HepG2 (cell line): ENCODE measurements around the gene PTCD1. TPM values are rescaled to one million over a fixed set of nuclear protein-coding genes. Genes with fewer than 3 reads are reported as not detected.

Source experiments
- ATAC-seq: fragments of 200-7000 bp; cut with Tn5 transposase; 3 replicates; pipeline ENCODE4 v1.9.1; 2020; ENCODE audit warnings: mild to moderate bottlenecking, moderate library complexity
- BruUV-seq: library from RNA; stranded (reverse); fragments of 400-500 nt; replicated peaks from 2 replicates; lab custom pipeline; 2021; lab: Mats Ljungman, UMichigan
- CTCF ChIA-PET: fragments of 300-600 bp; formaldehyde crosslinking; extraction: SDS; loops from one replicate; lab custom pipeline; 2021; ENCODE audit warnings: low total read pairs, inconsistent platforms, low intra/inter-chr PET ratio; lab: Yijun Ruan, JAX
- POLR2A ChIA-PET: fragments of 350-600 bp; sonication (Branson Sonifier 250); formaldehyde crosslinking; loops from one replicate; lab custom pipeline; 2020; ENCODE audit warnings: antibody characterized with exemption, inconsistent platforms; lab: Yijun Ruan, JAX
- DNase-seq: peaks from one replicate; pipeline ENCODE4 v3.0.0-alpha.2; 2015; ENCODE audit warnings: low spot score
- FAIRE-seq: peaks from 3 replicates; lab custom pipeline; 2011; peaks lifted over from hg19 to GRCh38; lab: Jason Lieb, UNC
- H2AFZ ChIP-seq: one replicate; pipeline ENCODE4 v1.6.1; 2011; ENCODE audit warnings: low read length, inconsistent platforms
- H3K27ac ChIP-seq: fragments of 300-600 bp; 3 replicates; pipeline ENCODE4 v1.8.0; 2011; ENCODE audit warnings: mixed run types, mild to moderate bottlenecking, mixed read lengths, low read length, inconsistent platforms; ENCODE audit not compliant: insufficient read depth; ENCODE audit errors: extremely low read length
- H3K27me3 ChIP-seq, 2 experiments: fragments of 200-600 bp in 1 of 2; 2 replicates in 1 of 2; 3 replicates in 1 of 2; pipeline versions ENCODE4 v1.6.0 to v1.8.0; 2011; ENCODE audit warnings: low read length in 2 of 2, mild to moderate bottlenecking in 2 of 2, moderate library complexity in 2 of 2, inconsistent platforms in 1 of 2; ENCODE audit not compliant: insufficient read depth in 2 of 2, control insufficient read depth in 1 of 2
- H3K36me3 ChIP-seq, 2 experiments: fragments of 200-600 bp in 1 of 2; replicated peaks in 1 of 2; 2 replicates in 1 of 2; 3 replicates in 1 of 2; pipeline versions ENCODE4 v1.5.1 to v1.8.0; 2011; ENCODE audit warnings: low read length in 2 of 2, inconsistent platforms in 1 of 2; ENCODE audit not compliant: insufficient read depth in 2 of 2, control insufficient read depth in 1 of 2
- H3K4me1 ChIP-seq: 2 replicates; pipeline ENCODE4 v1.5.1; 2012; ENCODE audit warnings: low read length, inconsistent platforms; ENCODE audit not compliant: insufficient read depth
- H3K4me2 ChIP-seq: 2 replicates; pipeline ENCODE4 v1.6.0; 2011; ENCODE audit warnings: low read depth, low read length, inconsistent platforms
- H3K4me3 ChIP-seq, 3 experiments: fragments of 200-600 bp in 1 of 3; sonication (generic), shearing (Covaris generic) in 1 of 3; replicated peaks in 1 of 3; 2 replicates each; pipeline ENCODE4 v1.5.1; 2011 to 2016; ENCODE audit warnings: low read length in 3 of 3, inconsistent platforms in 2 of 3, low read depth in 2 of 3, mild to moderate bottlenecking in 2 of 3, control low read depth in 1 of 3, mixed read lengths in 1 of 3; ENCODE audit not compliant: insufficient read depth in 1 of 3
- H3K79me2 ChIP-seq: one replicate; pipeline ENCODE4 v1.6.1; 2011; ENCODE audit warnings: low read length, inconsistent platforms; ENCODE audit not compliant: insufficient read depth
- H3K9ac ChIP-seq: 2 replicates; pipeline ENCODE4 v1.6.0; 2011; ENCODE audit warnings: mild to moderate bottlenecking, low read depth, low read length, inconsistent platforms; ENCODE audit not compliant: insufficient read depth
- H3K9me3 ChIP-seq: 2 replicates; pipeline ENCODE4 v1.5.1; 2012; ENCODE audit warnings: mild to moderate bottlenecking, low read length
- H4K20me1 ChIP-seq: 2 replicates; pipeline ENCODE4 v1.6.0; 2011; ENCODE audit warnings: inconsistent platforms, mild to moderate bottlenecking, low read length, moderate library complexity; ENCODE audit not compliant: insufficient read depth
- AGO2 ChIP-seq: fragments of 200-400 bp; formaldehyde crosslinking; optimal IDR thresholded peaks from 2 replicates; pipeline ENCODE3; 2017; ENCODE audit warnings: mild to moderate bottlenecking, low read depth, low read length, moderate library complexity
- ASH2L ChIP-seq: fragments of 300-600, 200-600 bp; sonication (generic); IDR thresholded peaks from 2 replicates; pipeline ENCODE4 v1.7.0; 2017; ENCODE audit warnings: low read depth, mild to moderate bottlenecking, moderate library complexity, mixed read lengths, low read length; ENCODE audit not compliant: insufficient read length
- ATM ChIP-seq: fragments of 450-650 bp; IDR thresholded peaks from 2 replicates; pipeline ENCODE4 v1.7.1; 2017; ENCODE audit warnings: mild to moderate bottlenecking, borderline replicate concordance
- EHMT2 ChIP-seq: fragments of 200-600 bp; sonication (generic); IDR thresholded peaks from 2 replicates; pipeline ENCODE4 v1.7.0; 2017; ENCODE audit warnings: antibody characterized with exemption, low read depth, low read length, borderline replicate concordance
- FOXA3 ChIP-seq: IDR thresholded peaks from 2 replicates; pipeline ENCODE4 v1.6.1; 2016; ENCODE audit warnings: missing genetic modification reagents, missing compliant biosample characterization
- GABPB1 ChIP-seq: IDR thresholded peaks from 2 replicates; pipeline ENCODE4 v1.6.1; 2016; ENCODE audit warnings: mild to moderate bottlenecking, missing genetic modification reagents, moderate library complexity, missing compliant biosample characterization
- MIER3 ChIP-seq: IDR thresholded peaks from 2 replicates; pipeline ENCODE4 v1.6.1; 2016; ENCODE audit warnings: missing compliant biosample characterization, borderline replicate concordance
- SMAD1 ChIP-seq: sonication (generic); formaldehyde crosslinking; IDR thresholded peaks from 2 replicates; pipeline ENCODE4 v1.4.0; 2020; ENCODE audit warnings: missing genetic modification reagents, low read depth, mild to moderate bottlenecking, borderline replicate concordance
- STAT5B ChIP-seq: sonication (generic); formaldehyde crosslinking; IDR thresholded peaks from 2 replicates; pipeline ENCODE4 v1.4.0; 2020; ENCODE audit warnings: missing genetic modification reagents
- TBP ChIP-seq: sonication (generic); formaldehyde crosslinking; IDR thresholded peaks from 2 replicates; pipeline ENCODE4 v1.5.0; 2020; ENCODE audit warnings: missing genetic modification reagents
- ZNF124 ChIP-seq: sonication (generic); formaldehyde crosslinking; IDR thresholded peaks from 2 replicates; pipeline ENCODE4 v1.4.0; 2020; ENCODE audit warnings: missing genetic modification reagents
- ZNF205 ChIP-seq: IDR thresholded peaks from 2 replicates; pipeline ENCODE4 v1.6.1; 2018; ENCODE audit warnings: missing biosample characterization, missing genetic modification reagents
- ZNF350 ChIP-seq: sonication (generic); formaldehyde crosslinking; IDR thresholded peaks from 2 replicates; pipeline ENCODE4 v1.4.0; 2020; ENCODE audit warnings: mild to moderate bottlenecking, low read depth, missing genetic modification reagents, borderline replicate concordance
- WGBS: methylation state at CpG from one replicate; pipeline ENCODE4 v1.1.6; 2017; ENCODE audit warnings: low lambda C conversion rate; 5-methylcytosine and 5-hydroxymethylcytosine counted together
- in situ Hi-C: cut with HindIII; loops from 2 replicates; pipeline ENCODE4 v1.10.0; 2017; ENCODE audit warnings: low pct_unique_long_range_greater_than_20kb; ENCODE audit not compliant: extremely low pct_ligation_motif_present
- intact Hi-C: fragments of 100-400 bp; cut with micrococcal nuclease; formaldehyde crosslinking; loops from one replicate; pipeline ENCODE4 v1.10.0; 2022; ENCODE audit not compliant: unreplicated experiment
- polyA plus RNA-seq, 8 experiments: library from polyadenylated mRNA; depleted of rRNA in 3 of 8; stranded (reverse) in 7 of 8; unstranded in 1 of 8; fragments of >200 nt; fragmentation: Illumina TruSeq in 4 of 8; extraction: Trizol in 4 of 8; gene quantifications; 2 replicates each; pipeline versions ENCODE4 v1.2.1 to v1.2.3, GENCODE V29; 2011 to 2016; ENCODE audit warnings: low read depth in 4 of 8, missing spikeins in 1 of 8, mixed read lengths in 1 of 8; ENCODE audit not compliant: insufficient read depth in 1 of 8
- total RNA-seq, 5 experiments: library from RNA; depleted of rRNA; stranded (reverse); fragments of >200 nt; fragmentation: Illumina TruSeq; extraction: Trizol; gene quantifications; 2 replicates each; pipeline ENCODE4 v1.2.3, GENCODE V29; 2016; ENCODE audit warnings: low read depth in 1 of 5
- TF ChIP-seq, protein P1 (sequence below): sonication (generic); formaldehyde crosslinking; IDR thresholded peaks from 2 replicates; pipeline ENCODE4 v1.4.0; 2020; ENCODE audit warnings: missing genetic modification reagents, borderline replicate concordance
- TF ChIP-seq, protein P2 (sequence below): sonication (generic); formaldehyde crosslinking; IDR thresholded peaks from 2 replicates; pipeline ENCODE4 v1.5.1; 2020; ENCODE audit warnings: missing genetic modification reagents, mild to moderate bottlenecking, borderline replicate concordance
- TF ChIP-seq, protein P3 (sequence below): sonication (generic); formaldehyde crosslinking; IDR thresholded peaks from 2 replicates; pipeline ENCODE4 v1.8.1; 2023; ENCODE audit warnings: mild to moderate bottlenecking, moderate library complexity, missing genetic modification reagents

Gene PTCD1
- total and polyA plus RNA-seq, 2 of the 13 experiments (the other 11 are each of a cell fraction or from before 2014, with no cell fraction given), result 3.0 to 8.4 TPM

DNA sequence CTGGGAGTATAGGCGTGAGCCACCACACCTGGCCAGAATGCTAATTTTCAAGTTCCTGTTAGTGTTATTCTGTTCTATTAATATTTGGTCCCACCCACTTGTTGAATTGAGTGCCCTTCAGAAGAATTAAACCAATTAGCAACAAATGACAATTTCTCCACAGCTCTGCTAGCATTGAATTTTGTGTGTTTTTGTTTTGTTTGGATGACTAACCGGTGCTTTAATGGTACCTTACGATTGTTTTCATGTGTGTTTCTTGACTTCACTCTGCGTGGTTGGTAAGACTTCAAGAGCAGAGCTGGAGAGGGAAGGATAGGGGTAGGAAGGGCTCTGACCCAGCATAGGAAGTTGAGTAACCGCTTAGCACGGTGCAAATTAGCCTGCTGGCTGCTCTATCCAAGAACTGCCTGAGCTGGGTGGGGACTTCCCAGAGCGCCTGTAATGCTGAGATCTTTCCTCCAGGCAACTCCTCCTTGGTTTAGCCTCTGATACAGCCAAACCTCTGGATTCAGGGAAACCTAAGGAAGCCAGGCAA, 59.5 kb downstream of the PTCD1 start:
- WGBS, result 86% methylated on average over 7 of the region's 7 CpGs
- H3K27ac ChIP-seq, result peak overlapping the region; percentile 40
- CTCF ChIA-PET, result no interaction called here

More for the DNA sequence above, 59.5 kb downstream of the PTCD1 start:
- POLR2A ChIA-PET, result interaction anchor here (2.3 kb wide), 1 partner anchor 30 kb away, joined by 9 read pairs; the partner anchor contains the start of genes BUD31 and PDAP1
- intact Hi-C loops, result no loop called here
- H3K9me3 ChIP-seq, result no peaks in the 10 kb centered on the region
- in situ Hi-C loops, result no loop called here
- H3K4me1 ChIP-seq, result peaks cover 50% of the 10 kb centered on the region
- no peak overlapping the region for H3K4me3 ChIP-seq
- BruUV-seq, result no TSS peak
- H4K20me1 ChIP-seq, result peaks cover 5% of the 10 kb centered on the region; the same call in 1 of the 2 replicates
- 0 out of 5 replicates have a peak, but pooled peaks cover 1 to 3% of the 10 kb centered on the region in 2 experiments for H3K36me3 ChIP-seq
- no peak overlapping the region for H3K9ac ChIP-seq
- no peak overlapping the region for H2AFZ ChIP-seq
- H3K4me2 ChIP-seq, result no peak overlapping the region
- no peak for FAIRE-seq
- no peaks in the 10 kb centered on the region for H3K27me3 ChIP-seq
- peaks cover 27% of the 10 kb centered on the region for H3K79me2 ChIP-seq
- no peak for TF ChIP-seq ATM
- TF ChIP-seq, protein P1, sequence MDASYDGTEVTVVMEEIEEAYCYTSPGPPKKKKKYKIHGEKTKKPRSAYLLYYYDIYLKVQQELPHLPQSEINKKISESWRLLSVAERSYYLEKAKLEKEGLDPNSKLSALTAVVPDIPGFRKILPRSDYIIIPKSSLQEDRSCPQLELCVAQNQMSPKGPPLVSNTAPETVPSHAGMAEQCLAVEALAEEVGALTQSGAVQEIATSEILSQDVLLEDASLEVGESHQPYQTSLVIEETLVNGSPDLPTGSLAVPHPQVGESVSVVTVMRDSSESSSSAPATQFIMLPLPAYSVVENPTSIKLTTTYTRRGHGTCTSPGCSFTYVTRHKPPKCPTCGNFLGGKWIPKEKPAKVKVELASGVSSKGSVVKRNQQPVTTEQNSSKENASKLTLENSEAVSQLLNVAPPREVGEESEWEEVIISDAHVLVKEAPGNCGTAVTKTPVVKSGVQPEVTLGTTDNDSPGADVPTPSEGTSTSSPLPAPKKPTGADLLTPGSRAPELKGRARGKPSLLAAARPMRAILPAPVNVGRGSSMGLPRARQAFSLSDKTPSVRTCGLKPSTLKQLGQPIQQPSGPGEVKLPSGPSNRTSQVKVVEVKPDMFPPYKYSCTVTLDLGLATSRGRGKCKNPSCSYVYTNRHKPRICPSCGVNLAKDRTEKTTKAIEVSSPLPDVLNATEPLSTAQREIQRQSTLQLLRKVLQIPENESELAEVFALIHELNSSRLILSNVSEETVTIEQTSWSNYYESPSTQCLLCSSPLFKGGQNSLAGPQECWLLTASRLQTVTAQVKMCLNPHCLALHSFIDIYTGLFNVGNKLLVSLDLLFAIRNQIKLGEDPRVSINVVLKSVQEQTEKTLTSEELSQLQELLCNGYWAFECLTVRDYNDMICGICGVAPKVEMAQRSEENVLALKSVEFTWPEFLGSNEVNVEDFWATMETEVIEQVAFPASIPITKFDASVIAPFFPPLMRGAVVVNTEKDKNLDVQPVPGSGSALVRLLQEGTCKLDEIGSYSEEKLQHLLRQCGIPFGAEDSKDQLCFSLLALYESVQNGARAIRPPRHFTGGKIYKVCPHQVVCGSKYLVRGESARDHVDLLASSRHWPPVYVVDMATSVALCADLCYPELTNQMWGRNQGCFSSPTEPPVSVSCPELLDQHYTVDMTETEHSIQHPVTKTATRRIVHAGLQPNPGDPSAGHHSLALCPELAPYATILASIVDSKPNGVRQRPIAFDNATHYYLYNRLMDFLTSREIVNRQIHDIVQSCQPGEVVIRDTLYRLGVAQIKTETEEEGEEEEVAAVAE (CRISPR knock-in tag), result no peak
- no peak for TF ChIP-seq MIER3 (CRISPR knock-in tag)
- no peak for TF ChIP-seq STAT5B
- no peak for TF ChIP-seq FOXA3 (CRISPR knock-in tag)
- no peak for TF ChIP-seq ZNF205 (CRISPR knock-in tag)
- TF ChIP-seq ZNF350, result no peak
- TF ChIP-seq, protein P2, sequence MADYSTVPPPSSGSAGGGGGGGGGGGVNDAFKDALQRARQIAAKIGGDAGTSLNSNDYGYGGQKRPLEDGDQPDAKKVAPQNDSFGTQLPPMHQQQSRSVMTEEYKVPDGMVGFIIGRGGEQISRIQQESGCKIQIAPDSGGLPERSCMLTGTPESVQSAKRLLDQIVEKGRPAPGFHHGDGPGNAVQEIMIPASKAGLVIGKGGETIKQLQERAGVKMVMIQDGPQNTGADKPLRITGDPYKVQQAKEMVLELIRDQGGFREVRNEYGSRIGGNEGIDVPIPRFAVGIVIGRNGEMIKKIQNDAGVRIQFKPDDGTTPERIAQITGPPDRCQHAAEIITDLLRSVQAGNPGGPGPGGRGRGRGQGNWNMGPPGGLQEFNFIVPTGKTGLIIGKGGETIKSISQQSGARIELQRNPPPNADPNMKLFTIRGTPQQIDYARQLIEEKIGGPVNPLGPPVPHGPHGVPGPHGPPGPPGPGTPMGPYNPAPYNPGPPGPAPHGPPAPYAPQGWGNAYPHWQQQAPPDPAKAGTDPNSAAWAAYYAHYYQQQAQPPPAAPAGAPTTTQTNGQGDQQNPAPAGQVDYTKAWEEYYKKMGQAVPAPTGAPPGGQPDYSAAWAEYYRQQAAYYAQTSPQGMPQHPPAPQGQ (CRISPR knock-in tag), result no peak
- TF ChIP-seq ASH2L, result no peak
- TF ChIP-seq, protein P3, sequence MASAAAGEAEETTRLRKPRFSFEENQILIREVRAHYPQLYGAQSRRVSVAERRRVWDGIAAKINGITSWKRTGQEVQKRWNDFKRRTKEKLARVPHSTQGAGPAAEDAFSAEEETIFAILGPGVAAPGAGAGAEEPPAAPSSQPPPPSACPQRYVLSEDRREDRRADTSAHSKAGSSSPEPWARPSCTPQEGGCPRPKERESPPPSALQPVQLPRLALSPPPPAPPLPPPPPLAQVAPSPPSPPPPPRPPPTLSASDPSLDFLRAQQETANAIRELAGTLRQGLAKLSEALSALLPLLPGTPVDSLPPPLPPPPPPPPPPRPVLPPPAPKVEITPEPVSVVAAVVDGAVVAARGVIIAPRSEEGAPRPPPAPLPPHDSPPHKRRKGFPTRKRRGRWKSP (CRISPR knock-in tag), result no peak
- no peak for TF ChIP-seq SMAD1 (CRISPR knock-in tag)
- no peak for TF ChIP-seq GABPB1 (CRISPR knock-in tag)
- TF ChIP-seq ZNF124 (CRISPR knock-in tag), result no peak
- no peak for TF ChIP-seq TBP
- no peak for TF ChIP-seq EHMT2
- no peak for TF ChIP-seq AGO2
- TF ChIP-seq, all 625 proteins: peak for 0
- ATAC-seq (no peak), DNase-seq (no peak)
